Measurements from ENCODE around the gene TMEM200A. TPM values are rescaled to one million over a fixed set of nuclear protein-coding genes. Genes with fewer than 3 reads are reported as not detected.
"Not testable (repeated sequence)": the region's sequence is repeated elsewhere in the genome, so short reads cannot be mapped to it uniquely, and the experiment has no call there.

The TMEM200A gene
- 7.4 TPM for total RNA-seq
- polyA plus RNA-seq: 3.9 TPM
- long read RNA-seq, donor 1: 0 reads
- long read RNA-seq, donor 2: 0 reads
- long read RNA-seq, donor 3, partial matches to known transcripts: 0 of 1 reads
- long read RNA-seq, donor 3, other reads (novel, unspliced or antisense): 0 of 1 reads
- long read RNA-seq, donor 4: 0 reads
- long read RNA-seq, donor 5, transcript TMEM200A-201 (3 exons, 3,512 nt): major isoform, 8 of 11 reads
- long read RNA-seq, donor 5, partial matches to known transcripts: 0 of 11 reads
- long read RNA-seq, donor 5, other reads (novel, unspliced or antisense): 0 of 11 reads
- long read RNA-seq, donor 6, partial matches to known transcripts: 0 of 2 reads
- long read RNA-seq, donor 6, other reads (novel, unspliced or antisense): 0 of 2 reads
- long read RNA-seq, donor 7, partial matches to known transcripts: 0 of 2 reads
- long read RNA-seq, donor 7, other reads (novel, unspliced or antisense): 0 of 2 reads
- long read RNA-seq, donor 8, partial matches to known transcripts: 0 of 1 reads
- long read RNA-seq, donor 8, other reads (novel, unspliced or antisense): 0 of 1 reads
- long read RNA-seq, donor 9, partial matches to known transcripts: 0 of 1 reads
- long read RNA-seq, donor 9, other reads (novel, unspliced or antisense): 0 of 1 reads
- long read RNA-seq, donor 10, partial matches to known transcripts: 0 of 1 reads
- long read RNA-seq, donor 10, other reads (novel, unspliced or antisense): 0 of 1 reads

GRCh38 chr6:130365166-130366106 is at the start of gene TMEM200A:
TMEM200A (plus strand) TSS chr6:130366017; CDS start chr6:130440423, 74,406 bp downstream.
- 1% methylated on average over 84 of the region's 84 CpGs for WGBS
- peak within 1 kb of the TSS; percentile 49 to 60 for H3K27ac ChIP-seq (ENCODE audit: low read depth in 1 of 2, low read length in 1 of 2)
- peak in 3 of 9 donors; percentile 28 to 55 (median 43) for DNase-seq (ENCODE audit: low read depth in 6 of 9, low spot score in 9 of 9)

DNA sequence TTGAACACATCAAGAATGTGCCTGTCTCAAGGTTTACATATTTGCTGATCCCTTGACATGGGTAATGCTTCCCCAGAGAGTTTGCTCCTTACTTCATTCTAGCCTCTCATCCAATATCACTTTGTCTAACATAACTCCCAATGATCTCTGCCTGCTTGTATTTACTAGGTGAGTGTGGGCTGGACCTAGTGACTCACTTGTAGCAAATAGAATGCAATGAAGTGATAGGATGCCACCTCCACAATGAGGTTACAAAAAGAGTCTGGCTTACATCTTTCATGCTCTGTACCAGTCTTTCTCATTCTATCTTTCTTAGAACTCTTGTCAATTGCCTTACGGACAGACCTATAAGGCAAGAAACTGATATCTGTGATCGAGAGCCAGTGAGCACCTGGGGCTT is 44.9 kb upstream of the TMEM200A start:
- H3K9me3 ChIP-seq (ENCODE audit: control insufficient read depth in 2 of 2, insufficient read depth in 1 of 2, low read length in 1 of 2): no peaks in the 10 kb centered on the region
- over 99% methylated on average over 2 of the region's 2 CpGs for WGBS

More at GRCh38 chr6:130365166-130366106, at the start of gene TMEM200A:
- no peaks in the 10 kb centered on the region for H3K9me3 ChIP-seq (ENCODE audit: control insufficient read depth in 2 of 2, insufficient read depth in 1 of 2, low read length in 1 of 2)
- peak within 1 kb of the TSS; percentile 55 to 64 for H3K4me3 ChIP-seq (ENCODE audit: low read length in 2 of 2)
- peaks cover 12 to 15% of the 10 kb centered on the region in 2 donors for H3K4me1 ChIP-seq (ENCODE audit: control insufficient read depth in 2 of 2, insufficient read depth in 2 of 2, low read length in 2 of 2)
- no peaks in the 10 kb centered on the region for H3K36me3 ChIP-seq (ENCODE audit: control insufficient read depth in 2 of 2, insufficient read depth in 2 of 2, low read length in 1 of 2)
- H3K27me3 ChIP-seq (ENCODE audit: control insufficient read depth in 2 of 2, insufficient read depth in 1 of 2, low read length in 1 of 2): peaks cover 19 to 34% of the 10 kb centered on the region in 2 donors

GRCh38 chr6:130322673-130323268 is 43.0 kb upstream of the TMEM200A start:
- peak; percentile 16 to 78 (median 63) for DNase-seq (ENCODE audit: low read depth in 6 of 9, low spot score in 9 of 9)
- H3K4me3 ChIP-seq (ENCODE audit: low read length in 2 of 2): no peak overlapping the region
- no peaks in the 10 kb centered on the region for H3K4me1 ChIP-seq (ENCODE audit: control insufficient read depth in 2 of 2, insufficient read depth in 2 of 2, low read length in 2 of 2)
- WGBS: 18% methylated on average over 3 of the region's 3 CpGs
- H3K9me3 ChIP-seq (ENCODE audit: control insufficient read depth in 2 of 2, insufficient read depth in 1 of 2, low read length in 1 of 2): no peaks in the 10 kb centered on the region
- no peaks in the 10 kb centered on the region for H3K36me3 ChIP-seq (ENCODE audit: control insufficient read depth in 2 of 2, insufficient read depth in 2 of 2, low read length in 1 of 2)
- H3K27ac ChIP-seq (ENCODE audit: low read depth in 1 of 2, low read length in 1 of 2): no peak overlapping the region
- H3K27me3 ChIP-seq (ENCODE audit: control insufficient read depth in 2 of 2, insufficient read depth in 1 of 2, low read length in 1 of 2): no peaks in the 10 kb centered on the region

More for the DNA sequence above, 44.9 kb upstream of the TMEM200A start:
- no peak for DNase-seq (ENCODE audit: low read depth in 6 of 9, low spot score in 9 of 9)
- Histone ChIP-seq H3K27ac (ENCODE audit: low read depth in 1 of 2, low read length in 1 of 2) (no peak overlapping the region), H3K4me3 (ENCODE audit: low read length in 2 of 2) (no peak overlapping the region), H3K27me3 (ENCODE audit: control insufficient read depth in 2 of 2, insufficient read depth in 1 of 2, low read length in 1 of 2) (no peaks in the 10 kb centered on the region), H3K4me1 (ENCODE audit: control insufficient read depth in 2 of 2, insufficient read depth in 2 of 2, low read length in 2 of 2) (no peaks in the 10 kb centered on the region), H3K36me3 (ENCODE audit: control insufficient read depth in 2 of 2, insufficient read depth in 2 of 2, low read length in 1 of 2) (no peaks in the 10 kb centered on the region)

GRCh38 chr6:130324657-130325056 is 41.2 kb upstream of the TMEM200A start:
- H3K36me3 ChIP-seq (ENCODE audit: control insufficient read depth in 2 of 2, insufficient read depth in 2 of 2, low read length in 1 of 2): no peaks in the 10 kb centered on the region
- no peaks in the 10 kb centered on the region for H3K27me3 ChIP-seq (ENCODE audit: control insufficient read depth in 2 of 2, insufficient read depth in 1 of 2, low read length in 1 of 2)
- H3K4me1 ChIP-seq (ENCODE audit: control insufficient read depth in 2 of 2, insufficient read depth in 2 of 2, low read length in 2 of 2): no peaks in the 10 kb centered on the region
- no peak overlapping the region for H3K4me3 ChIP-seq (ENCODE audit: low read length in 2 of 2)
- DNase-seq (ENCODE audit: low read depth in 6 of 9, low spot score in 9 of 9): no peak
- WGBS: 96% methylated on average over 4 of the region's 4 CpGs
- no peaks in the 10 kb centered on the region for H3K9me3 ChIP-seq (ENCODE audit: control insufficient read depth in 2 of 2, insufficient read depth in 1 of 2, low read length in 1 of 2)
- no peak overlapping the region for H3K27ac ChIP-seq (ENCODE audit: low read depth in 1 of 2, low read length in 1 of 2)

DNA sequence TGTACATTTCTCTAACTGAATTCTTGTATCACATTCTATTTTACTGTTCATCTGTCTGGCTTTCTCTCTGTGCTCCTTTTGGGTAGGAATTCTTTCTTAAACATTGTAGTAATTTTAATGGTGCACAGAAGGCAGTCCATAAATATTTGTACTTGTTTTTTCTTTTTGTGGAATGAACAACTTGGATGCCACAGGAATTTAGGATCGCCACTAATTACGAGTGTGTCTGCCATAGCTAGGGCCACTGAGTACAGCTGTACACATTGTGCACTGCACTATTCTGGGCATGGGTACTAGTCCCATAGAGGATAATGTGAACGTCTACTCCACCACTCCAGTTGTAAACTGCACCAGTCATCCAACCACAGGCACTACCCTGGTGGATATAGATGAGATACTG is 39.3 kb upstream of the TMEM200A start:
- Histone ChIP-seq H3K27ac (ENCODE audit: low read depth in 1 of 2, low read length in 1 of 2) (no peak overlapping the region), H3K36me3 (ENCODE audit: control insufficient read depth in 2 of 2, insufficient read depth in 2 of 2, low read length in 1 of 2) (no peaks in the 10 kb centered on the region), H3K4me3 (ENCODE audit: low read length in 2 of 2) (no peak overlapping the region), H3K4me1 (ENCODE audit: control insufficient read depth in 2 of 2, insufficient read depth in 2 of 2, low read length in 2 of 2) (no peaks in the 10 kb centered on the region), H3K9me3 (ENCODE audit: control insufficient read depth in 2 of 2, insufficient read depth in 1 of 2, low read length in 1 of 2) (no peaks in the 10 kb centered on the region), H3K27me3 (ENCODE audit: control insufficient read depth in 2 of 2, insufficient read depth in 1 of 2, low read length in 1 of 2) (no peaks in the 10 kb centered on the region)
- 97% methylated on average over 3 of the region's 3 CpGs for WGBS
- DNase-seq (ENCODE audit: low read depth in 6 of 9, low spot score in 9 of 9): no peak

GRCh38 chr6:130337534-130337933 is 28.3 kb upstream of the TMEM200A start:
- 73% methylated on average over 3 of the region's 3 CpGs for WGBS
- Histone ChIP-seq H3K9me3 (ENCODE audit: control insufficient read depth in 2 of 2, insufficient read depth in 1 of 2, low read length in 1 of 2) (peaks cover 0 to 6% of the 10 kb centered on the region in 2 donors), H3K27ac (ENCODE audit: low read depth in 1 of 2, low read length in 1 of 2) (no peak overlapping the region), H3K4me1 (ENCODE audit: control insufficient read depth in 2 of 2, insufficient read depth in 2 of 2, low read length in 2 of 2) (no peaks in the 10 kb centered on the region), H3K36me3 (ENCODE audit: control insufficient read depth in 2 of 2, insufficient read depth in 2 of 2, low read length in 1 of 2) (no peaks in the 10 kb centered on the region), H3K4me3 (ENCODE audit: low read length in 2 of 2) (no peak overlapping the region), H3K27me3 (ENCODE audit: control insufficient read depth in 2 of 2, insufficient read depth in 1 of 2, low read length in 1 of 2) (no peaks in the 10 kb centered on the region)
- no peak for DNase-seq (ENCODE audit: low read depth in 6 of 9, low spot score in 9 of 9)

- not testable (repeated sequence) for H3K4me1 ChIP-seq (ENCODE audit: control insufficient read depth in 2 of 2, insufficient read depth in 2 of 2, low read length in 2 of 2); H3K27me3 ChIP-seq (ENCODE audit: control insufficient read depth in 2 of 2, insufficient read depth in 1 of 2, low read length in 1 of 2)
- 94% methylated on average over 9 of the region's 9 CpGs for WGBS
Observed at GRCh38 chr6:130346324-130346723, 19.5 kb upstream of the TMEM200A start.

DNA sequence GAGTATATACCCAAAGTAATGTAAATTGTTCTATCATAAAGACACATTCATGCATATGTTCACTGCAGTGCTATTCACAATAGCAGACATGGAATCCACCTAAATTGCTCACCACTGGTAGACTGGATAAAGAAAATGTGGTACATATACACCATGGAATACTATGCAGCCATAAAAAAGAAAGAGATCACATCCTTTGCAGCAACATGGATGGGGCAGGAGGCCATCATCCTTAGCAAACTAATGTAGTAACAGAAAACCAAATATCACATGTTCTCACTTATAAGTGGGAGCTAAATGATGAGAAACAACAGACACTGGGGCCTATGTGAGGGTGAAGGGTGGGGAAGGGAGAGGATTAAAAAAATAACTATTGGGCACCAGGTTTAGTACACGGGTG is 11.5 kb upstream of the TMEM200A start:
- DNase-seq (ENCODE audit: low read depth in 6 of 9, low spot score in 9 of 9): no peak
- Histone ChIP-seq H3K36me3 (ENCODE audit: control insufficient read depth in 2 of 2, insufficient read depth in 2 of 2, low read length in 1 of 2) (no peaks in the 10 kb centered on the region), H3K27me3 (ENCODE audit: control insufficient read depth in 2 of 2, insufficient read depth in 1 of 2, low read length in 1 of 2) (no peaks in the 10 kb centered on the region), H3K4me1 (ENCODE audit: control insufficient read depth in 2 of 2, insufficient read depth in 2 of 2, low read length in 2 of 2) (no peaks in the 10 kb centered on the region), H3K27ac (ENCODE audit: low read depth in 1 of 2, low read length in 1 of 2) (no peak overlapping the region), H3K4me3 (ENCODE audit: low read length in 2 of 2) (no peak overlapping the region), H3K9me3 (ENCODE audit: control insufficient read depth in 2 of 2, insufficient read depth in 1 of 2, low read length in 1 of 2) (no peaks in the 10 kb centered on the region)
- 97% methylated on average over 1 of the region's 1 CpG for WGBS

More at GRCh38 chr6:130346324-130346723, 19.5 kb upstream of the TMEM200A start:
- H3K36me3 ChIP-seq (ENCODE audit: control insufficient read depth in 2 of 2, insufficient read depth in 2 of 2, low read length in 1 of 2); H3K4me3 ChIP-seq (ENCODE audit: low read length in 2 of 2); DNase-seq (ENCODE audit: low read depth in 6 of 9, low spot score in 9 of 9); H3K27ac ChIP-seq (ENCODE audit: low read depth in 1 of 2, low read length in 1 of 2); H3K9me3 ChIP-seq (ENCODE audit: control insufficient read depth in 2 of 2, insufficient read depth in 1 of 2, low read length in 1 of 2): not testable (repeated sequence)

Measured in thymus (tissue), 14 donors.